HCT116 (cell line): Measurements from ENCODE around the gene SMARCA2. TPM values are rescaled to one million over a fixed set of nuclear protein-coding genes. Genes with fewer than 3 reads are reported as not detected.

Experiments used
- ATAC-seq: fragments of 200-7000 bp; cut with Tn5 transposase; 2 replicates; pipeline ENCODE4 v1.9.1; 2020; ENCODE audit warnings: mild to moderate bottlenecking, moderate library complexity
- BruUV-seq: library from RNA; stranded (reverse); fragments of 400-500 nt; replicated peaks from 2 replicates; lab custom pipeline; 2021; lab: Mats Ljungman, UMichigan
- CTCF ChIA-PET: fragments of 300-600 bp; sonication (Branson Sonifier 250); formaldehyde crosslinking; loops from one replicate; lab custom pipeline; 2021; ENCODE audit warnings: antibody characterized with exemption; lab: Charles Lee
- POLR2A ChIA-PET: fragments of 300-600, 350-600 bp; sonication (Branson Sonifier 250); formaldehyde crosslinking; loops from one replicate; lab custom pipeline; 2021; ENCODE audit warnings: antibody characterized with exemption; lab: Charles Lee
- RAD21 ChIA-PET, 2 experiments: fragments of 300-600 bp; sonication (Branson Sonifier 250); formaldehyde crosslinking; loops; one replicate each; lab custom pipeline; 2023; ENCODE audit warnings: low total read pairs in 2 of 2; ENCODE audit not compliant: uncharacterized antibody in 2 of 2, unreplicated experiment in 2 of 2, low non-redundant PET in 1 of 2; lab: Charles Lee
- DNase-seq: peaks from one replicate; pipeline ENCODE4 v3.0.0-alpha.2; 2010; ENCODE audit warnings: low read depth, low spot score
- H2AFZ ChIP-seq: fragments of 200-600 bp; shearing (Covaris generic), sonication (generic); 2 replicates; pipeline ENCODE4 v1.6.1; 2017; ENCODE audit warnings: low read depth, mixed run types, mixed read lengths, antibody characterized with exemption, low read length; ENCODE audit not compliant: poor library complexity, severe bottlenecking
- H3K27ac ChIP-seq: 2 replicates; pipeline ENCODE4 v1.5.1; 2012; ENCODE audit warnings: low read depth, low read length
- H3K27me3 ChIP-seq: fragments of 200-600 bp; sonication (generic); 2 replicates; pipeline ENCODE4 v1.6.1; 2016; ENCODE audit warnings: mixed run types, low read length, mixed read lengths; ENCODE audit not compliant: insufficient read depth
- H3K36me3 ChIP-seq, 2 experiments: fragments of 200-500 bp in 1 of 2; fragments of 200-600 bp in 1 of 2; sonication (Bioruptor generic) in 1 of 2; sonication (generic) in 1 of 2; 2 replicates each; pipeline versions ENCODE4 v1.5.1 to v1.6.1; 2014 to 2016; ENCODE audit warnings: low read length in 2 of 2, inconsistent platforms in 1 of 2, mixed read lengths in 1 of 2, mixed run types in 1 of 2; ENCODE audit not compliant: insufficient read depth in 2 of 2, control insufficient read depth in 1 of 2
- H3K4me1 ChIP-seq, 2 experiments: fragments of 200-600 bp in 1 of 2; sonication (generic) in 1 of 2; 2 replicates each; pipeline versions ENCODE4 v1.5.1 to v1.6.1; 2012 to 2017; ENCODE audit warnings: low read length in 2 of 2, inconsistent platforms in 1 of 2, mild to moderate bottlenecking in 1 of 2, mixed read lengths in 1 of 2, mixed run types in 1 of 2, moderate library complexity in 1 of 2; ENCODE audit not compliant: insufficient read depth in 2 of 2, control insufficient read depth in 1 of 2
- H3K4me2 ChIP-seq: fragments of 200-600 bp; sonication (generic); 2 replicates; pipeline ENCODE4 v1.6.1; 2017; ENCODE audit warnings: mixed run types, low read length, mixed read lengths
- H3K4me3 ChIP-seq, 2 experiments: fragments of 200-600 bp in 1 of 2; sonication (generic) in 1 of 2; replicated peaks in 1 of 2; 2 replicates each; pipeline ENCODE4 v1.5.1; 2011 to 2016; ENCODE audit warnings: low read length in 2 of 2, control low read depth in 1 of 2, low read depth in 1 of 2, mild to moderate bottlenecking in 1 of 2, mixed read lengths in 1 of 2, mixed run types in 1 of 2
- H3K79me2 ChIP-seq: fragments of 200-600 bp; sonication (generic); 2 replicates; pipeline ENCODE4 v1.6.1; 2017; ENCODE audit warnings: mild to moderate bottlenecking, mixed run types, low read length, moderate library complexity, mixed read lengths; ENCODE audit not compliant: insufficient read depth
- H3K9ac ChIP-seq: fragments of 200-600 bp; sonication (generic); 2 replicates; pipeline ENCODE4 v1.6.1; 2016; ENCODE audit warnings: low read length, mixed read lengths
- H3K9me2 ChIP-seq: fragments of 200-600 bp; sonication (generic), shearing (Covaris generic); 2 replicates; pipeline ENCODE4 v1.6.1; 2017; ENCODE audit warnings: mixed run types, mild to moderate bottlenecking, moderate library complexity; ENCODE audit not compliant: insufficient read depth
- H3K9me3 ChIP-seq, 2 experiments: fragments of 200-500 bp in 1 of 2; fragments of 200-600 bp in 1 of 2; sonication (Bioruptor generic) in 1 of 2; sonication (generic) in 1 of 2; 2 replicates each; pipeline ENCODE4 v1.6.1; 2014 to 2017; ENCODE audit warnings: low read length in 2 of 2, mixed read lengths in 2 of 2, inconsistent platforms in 1 of 2, low read depth in 1 of 2, mild to moderate bottlenecking in 1 of 2, mixed run types in 1 of 2, moderate library complexity in 1 of 2; ENCODE audit not compliant: control insufficient read depth in 1 of 2, insufficient read depth in 1 of 2
- H4K20me1 ChIP-seq: fragments of 200-600 bp; sonication (generic), shearing (Covaris generic); 2 replicates; pipeline ENCODE4 v1.6.1; 2017; ENCODE audit warnings: mixed run types, mild to moderate bottlenecking, moderate library complexity; ENCODE audit not compliant: insufficient read depth
- ATF3 ChIP-seq: IDR thresholded peaks from 2 replicates; pipeline ENCODE4 v1.6.1; 2012
- ELF1 ChIP-seq: IDR thresholded peaks from 2 replicates; pipeline ENCODE4 v1.6.1; 2012; ENCODE audit warnings: low read depth, borderline replicate concordance
- EZH2 ChIP-seq: fragments of 200-600 bp; sonication (generic); IDR thresholded peaks from 2 replicates; pipeline ENCODE4 v1.6.1; 2017; ENCODE audit warnings: antibody characterized with exemption, mixed run types
- EZH2phosphoT487 ChIP-seq: fragments of 200-600 bp; IDR thresholded peaks from 2 replicates; pipeline ENCODE4 v1.6.1; 2018; ENCODE audit warnings: antibody characterized with exemption, borderline replicate concordance
- SIN3A ChIP-seq: IDR thresholded peaks from 2 replicates; pipeline ENCODE4 v1.6.1; 2012; ENCODE audit warnings: low read depth
- SRF ChIP-seq: IDR thresholded peaks from 2 replicates; pipeline ENCODE4 v1.6.1; 2012; ENCODE audit warnings: low read depth
- TCF7L2 ChIP-seq: IDR thresholded peaks from 2 replicates; pipeline ENCODE4 v1.7.0; 2011; ENCODE audit warnings: borderline replicate concordance, inconsistent platforms; ENCODE audit not compliant: insufficient read depth, insufficient read length; ENCODE audit errors: extremely low read depth
- YY1 ChIP-seq: IDR thresholded peaks from 2 replicates; pipeline ENCODE4 v1.6.1; 2011; ENCODE audit warnings: low read length, low read depth, moderate library complexity, mild to moderate bottlenecking; ENCODE audit not compliant: insufficient replicate concordance; ENCODE audit errors: extremely low read depth
- ZNF274 ChIP-seq: fragments of 200-500 bp; sonication (Bioruptor generic); IDR thresholded peaks from 2 replicates; pipeline ENCODE4 v1.6.1; 2014; ENCODE audit warnings: mild to moderate bottlenecking, low read depth, low read length, inconsistent platforms
- intact Hi-C: fragments of 100-400 bp; cut with micrococcal nuclease; formaldehyde crosslinking; loops from 2 replicates; pipeline ENCODE4 v1.10.0; 2022
- total RNA-seq: library from RNA; stranded (reverse); gene quantifications from one replicate; pipeline ENCODE4 v1.2.1, GENCODE V29; 2021; ENCODE audit not compliant: unreplicated experiment

Gene SMARCA2
- total RNA-seq, 1 experiment from 2014 or later, result 14.7 TPM

DNA sequence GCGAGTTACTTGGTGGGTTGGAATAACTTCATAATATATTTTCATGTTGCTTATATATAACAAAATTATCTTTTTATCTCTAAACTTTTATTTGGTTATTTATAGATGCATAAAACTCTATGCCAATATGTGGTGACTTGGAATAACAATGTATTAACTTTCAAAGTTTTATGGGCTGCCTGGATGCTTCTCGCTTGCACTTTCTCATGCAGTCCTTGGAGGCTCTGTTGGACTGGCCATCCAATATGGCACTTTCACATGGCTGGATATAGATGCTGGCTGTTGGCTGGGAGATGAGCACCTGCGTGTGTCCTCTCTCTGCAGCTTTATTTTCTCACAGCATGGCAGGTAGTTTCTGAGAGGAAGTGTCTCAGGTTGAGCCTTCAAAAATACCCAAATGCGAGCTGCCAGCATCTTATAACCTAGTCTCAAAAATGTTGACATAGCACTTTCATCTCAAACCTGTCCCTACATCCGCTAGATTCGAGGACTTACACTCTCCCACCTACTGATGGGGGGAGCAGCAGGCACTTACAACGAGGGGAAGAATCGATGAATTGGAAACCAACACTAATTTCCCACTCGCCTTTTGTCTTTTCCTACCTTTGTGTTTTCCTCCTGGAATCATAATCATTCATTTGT, 48.3 kb upstream of the SMARCA2 start (continued):
- TF ChIP-seq ATF3, result no peak
- no peak for TF ChIP-seq YY1
- no peak for TF ChIP-seq SRF

DNA sequence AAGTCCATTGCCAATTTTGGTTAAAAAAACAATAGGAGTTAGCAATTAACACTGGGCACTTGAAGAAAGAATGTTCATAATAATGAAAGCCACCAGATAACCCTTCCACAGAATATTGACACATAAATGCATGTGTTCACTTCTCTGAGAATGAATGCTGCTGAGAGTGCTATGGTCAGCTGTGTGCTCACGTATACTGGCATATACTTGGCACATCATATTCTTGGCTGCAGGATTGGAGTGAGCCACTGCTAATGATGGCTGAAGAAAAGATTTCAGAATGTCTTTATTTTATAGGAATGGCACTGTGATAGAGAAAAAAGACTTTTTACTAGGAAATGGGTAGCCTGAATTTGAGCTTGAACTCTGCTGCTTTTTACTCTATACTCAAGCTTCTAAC, 46.0 kb upstream of the SMARCA2 start:
- ChIA-PET CTCF (no interaction called here), RAD21 (no interaction called here), POLR2A (no interaction called here)
- Histone ChIP-seq H3K36me3 (no peaks in the 10 kb centered on the region), H3K4me1 (no peaks in the 10 kb centered on the region), H3K9me2 (no peaks in the 10 kb centered on the region), H3K9me3 (no peaks in the 10 kb centered on the region), H3K27ac (no peak overlapping the region), H3K79me2 (no peaks in the 10 kb centered on the region), H4K20me1 (no peaks in the 10 kb centered on the region), H3K4me2 (no peak overlapping the region), H3K9ac (no peak overlapping the region), H3K27me3 (peaks cover 18% of the 10 kb centered on the region; the same call in 1 of the 2 replicates), H2AFZ (no peak overlapping the region), H3K4me3 (no peak overlapping the region)
- no peak for DNase-seq
- no TSS peak for BruUV-seq
- intact Hi-C loops, result no loop called here
- no peak for ATAC-seq
- TF ChIP-seq EZH2 (no peak), YY1 (no peak), ELF1 (no peak), SIN3A (no peak), SRF (no peak), EZH2phosphoT487 (no peak), ZNF274 (no peak), TCF7L2 (no peak)
